HG03175 (cell line): Measurements from ENCODE around the gene BRPF1.

Source experiments
- ATAC-seq: cut with Tn5 transposase; IDR thresholded peaks from one replicate; pipeline ENCODE4 v1.9.1; 2021; ENCODE audit warnings: mild to moderate bottlenecking, moderate library complexity; ENCODE audit not compliant: unreplicated experiment

Gene BRPF1

GRCh38 chr3:9786825-9787669 is 55.5 kb downstream of the BRPF1 start:
- no peak for ATAC-seq

GRCh38 chr3:9787714-9788113 is 56.2 kb downstream of the BRPF1 start:
- ATAC-seq, result no peak

- no peak for ATAC-seq
These were observed 59.6 kb downstream of the BRPF1 start for GRCh38 chr3:9791127-9791526.

GRCh38 chr3:9791790-9792404 is 60.4 kb downstream of the BRPF1 start:
- ATAC-seq, result no peak

GRCh38 chr3:9792405-9793160 is 61.0 kb downstream of the BRPF1 start, which contains the start of the genes ARPC4 and TADA3:
Gene ARPC4, plus strand, starts transcription at chr3:9793082. Its CDS starts 40 bp downstream, at chr3:9793122.
Gene TADA3, minus strand, starts transcription at chr3:9792473. Its CDS starts 1,007 bp downstream, at chr3:9791466.
- peak; percentile 84 for ATAC-seq

- no peak for ATAC-seq
These were observed 61.7 kb downstream of the BRPF1 start for GRCh38 chr3:9793161-9793781.

- no peak for ATAC-seq
These were observed 62.9 kb downstream of the BRPF1 start for GRCh38 chr3:9794400-9794799.

GRCh38 chr3:9795207-9795606 is 63.7 kb downstream of the BRPF1 start:
- no peak for ATAC-seq

- ATAC-seq, result no peak
These were observed 65.8 kb downstream of the BRPF1 start for GRCh38 chr3:9797196-9797945.
